Measurements from ENCODE around the gene CCDC127.
"Not testable (repeated sequence)": the region's sequence is repeated elsewhere in the genome, so short reads cannot be mapped to it uniquely, and the experiment has no call there.

CCDC127 gene

GRCh38 chr5:203246-203930 is 14.6 kb downstream of the CCDC127 start:
- DNase-seq (ENCODE audit: low read depth) = no peak

DNA sequence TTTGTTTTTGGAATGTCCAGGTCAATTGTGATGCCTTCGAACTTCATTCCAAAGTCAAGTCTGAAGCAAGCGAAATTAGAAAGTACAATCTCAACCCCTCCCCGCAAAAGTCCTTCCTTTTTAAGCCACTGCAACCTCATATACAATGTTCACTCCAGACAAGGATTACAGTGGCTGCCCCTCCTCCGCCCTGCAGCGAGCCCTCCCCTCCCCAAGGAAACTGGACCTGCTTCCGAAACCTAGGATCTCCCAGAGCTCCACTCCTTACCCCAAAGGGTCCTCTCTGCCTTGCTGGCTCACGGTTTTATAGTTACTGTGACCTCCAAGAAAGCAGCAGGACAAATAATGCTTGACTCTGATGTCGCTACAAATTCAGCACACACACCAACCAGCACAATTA is 16.3 kb downstream of the CCDC127 start:
- no peak for DNase-seq (ENCODE audit: low read depth)

DNA sequence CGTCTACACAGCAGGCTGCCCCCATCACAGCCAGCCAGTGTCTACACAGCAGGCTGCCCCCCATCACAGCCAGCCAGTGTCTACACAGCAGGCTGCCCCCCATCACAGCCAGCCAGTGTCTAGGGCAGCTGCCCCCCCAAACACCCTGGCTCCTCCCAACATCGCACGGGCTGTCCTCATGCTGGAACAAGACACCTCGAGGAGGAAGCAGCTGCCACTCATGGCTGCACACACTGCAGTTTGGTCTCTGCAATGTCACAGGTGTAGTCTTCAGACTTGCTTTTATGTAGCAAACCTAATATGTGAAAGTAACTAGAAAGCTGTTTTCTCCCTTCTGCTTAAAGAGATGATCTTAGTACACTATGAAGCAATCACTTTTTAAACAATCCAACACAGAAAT is 17.0 kb downstream of the CCDC127 start:
- DNase-seq (ENCODE audit: low read depth) = no peak

DNA sequence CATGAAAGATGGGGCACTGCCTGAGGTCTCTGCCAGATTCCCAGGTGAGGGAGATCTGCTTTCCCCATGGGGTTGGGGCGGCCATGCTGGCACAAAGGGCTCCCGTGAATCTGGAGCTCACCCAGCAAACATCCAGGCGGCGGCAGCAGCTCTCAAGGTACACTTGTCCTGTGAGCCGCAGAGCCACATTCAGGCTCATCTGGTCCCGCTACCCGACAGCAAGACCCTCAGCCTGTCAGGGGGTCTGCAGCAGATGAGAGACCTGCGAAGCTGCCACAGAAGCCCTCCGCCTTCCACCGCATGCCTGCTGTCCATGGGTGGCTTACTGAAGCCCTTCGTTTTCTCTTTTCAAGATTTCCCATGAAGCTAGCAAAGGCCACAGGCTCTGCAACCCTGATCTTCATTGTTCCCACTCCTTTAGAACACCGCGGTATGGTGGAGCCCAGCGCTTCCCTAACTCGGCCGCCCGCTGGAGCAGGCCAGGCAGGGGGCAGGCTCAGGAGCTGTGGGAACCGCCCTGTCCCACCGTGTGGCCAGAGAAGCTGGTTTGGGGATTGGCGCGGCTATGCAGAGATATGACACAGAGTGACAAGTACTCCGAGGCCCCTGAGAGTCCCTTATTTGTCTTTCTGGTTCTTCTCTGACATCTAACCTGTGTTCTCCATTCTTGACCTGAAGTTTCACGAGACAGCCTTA is 17.9 kb downstream of the CCDC127 start:
- DNase-seq (ENCODE audit: low read depth) = no peak

- no peak for DNase-seq (ENCODE audit: low read depth)
These were observed 18.6 kb downstream of the CCDC127 start for GRCh38 chr5:199197-199949.

DNA sequence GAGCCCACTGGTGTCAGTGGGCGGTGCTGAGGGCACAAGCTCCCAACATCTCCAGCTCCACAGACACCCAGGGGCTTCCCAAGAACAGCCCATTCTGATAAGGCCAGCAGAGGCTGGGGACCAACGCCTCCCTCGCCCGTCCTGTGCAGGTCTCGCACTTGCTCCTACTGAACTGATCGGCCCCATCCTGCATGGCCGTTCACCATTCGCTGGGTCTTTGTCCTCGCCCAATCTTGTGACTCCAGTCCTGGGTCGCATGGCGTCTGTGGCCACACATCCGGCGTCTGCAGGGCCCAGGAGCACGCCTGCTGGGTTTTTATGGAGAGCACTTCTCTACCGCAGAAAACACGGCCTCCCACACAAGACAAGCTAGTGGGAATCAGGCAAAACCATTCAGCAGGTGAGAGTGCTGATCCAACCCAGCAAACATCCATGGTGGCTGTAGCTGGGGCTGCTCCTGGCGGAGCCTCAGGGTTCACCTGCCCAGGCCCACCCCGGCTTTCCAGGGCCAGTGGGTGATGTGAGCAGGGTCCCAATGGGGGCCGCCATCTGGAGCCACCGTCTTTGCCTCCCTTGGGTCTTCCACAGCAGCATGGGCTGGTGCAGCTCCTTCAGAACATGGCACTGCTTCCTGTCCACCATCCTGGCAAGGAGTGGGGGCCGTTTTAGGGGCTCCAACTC is 19.3 kb downstream of the CCDC127 start:
- no peak for DNase-seq (ENCODE audit: low read depth)

- DNase-seq (ENCODE audit: low read depth) = no peak
These were observed 20.0 kb downstream of the CCDC127 start for GRCh38 chr5:197892-198489.

GRCh38 chr5:197031-197430 is 20.9 kb downstream of the CCDC127 start:
- DNase-seq (ENCODE audit: low read depth) = not testable (repeated sequence)

GRCh38 chr5:196350-196749 is 21.6 kb downstream of the CCDC127 start:
- no peak for DNase-seq (ENCODE audit: low read depth)

- DNase-seq (ENCODE audit: low read depth) = no peak
These were observed 22.4 kb downstream of the CCDC127 start for GRCh38 chr5:195401-196160.

GRCh38 chr5:194603-195209 is 23.2 kb downstream of the CCDC127 start:
- no peak for DNase-seq (ENCODE audit: low read depth)

DNA sequence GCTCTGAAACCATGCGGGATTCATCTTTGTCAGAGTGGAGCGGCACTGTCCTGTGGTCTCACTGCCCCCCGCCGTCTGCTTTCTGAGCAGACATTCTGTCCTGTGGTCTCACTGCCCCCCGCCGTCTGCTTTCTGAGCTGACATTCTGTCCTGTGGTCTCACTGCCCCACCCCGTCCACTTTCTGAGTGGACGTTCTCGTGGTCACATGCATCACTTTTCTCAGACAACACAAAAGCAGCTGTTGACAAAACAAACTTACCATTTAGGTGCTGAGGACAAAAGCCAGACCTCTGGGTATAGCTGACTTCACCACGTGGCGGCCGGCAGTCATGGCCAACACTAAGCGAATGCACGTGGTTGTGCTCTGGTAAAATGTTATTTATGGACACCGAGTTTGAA is 23.9 kb downstream of the CCDC127 start:
- DNase-seq (ENCODE audit: low read depth) = no peak

- no peak for DNase-seq (ENCODE audit: low read depth)
These were observed 24.8 kb downstream of the CCDC127 start for GRCh38 chr5:192970-193831.

- DNase-seq (ENCODE audit: low read depth) = no peak
These were observed 25.3 kb downstream of the CCDC127 start for GRCh38 chr5:192691-192969.

DNA sequence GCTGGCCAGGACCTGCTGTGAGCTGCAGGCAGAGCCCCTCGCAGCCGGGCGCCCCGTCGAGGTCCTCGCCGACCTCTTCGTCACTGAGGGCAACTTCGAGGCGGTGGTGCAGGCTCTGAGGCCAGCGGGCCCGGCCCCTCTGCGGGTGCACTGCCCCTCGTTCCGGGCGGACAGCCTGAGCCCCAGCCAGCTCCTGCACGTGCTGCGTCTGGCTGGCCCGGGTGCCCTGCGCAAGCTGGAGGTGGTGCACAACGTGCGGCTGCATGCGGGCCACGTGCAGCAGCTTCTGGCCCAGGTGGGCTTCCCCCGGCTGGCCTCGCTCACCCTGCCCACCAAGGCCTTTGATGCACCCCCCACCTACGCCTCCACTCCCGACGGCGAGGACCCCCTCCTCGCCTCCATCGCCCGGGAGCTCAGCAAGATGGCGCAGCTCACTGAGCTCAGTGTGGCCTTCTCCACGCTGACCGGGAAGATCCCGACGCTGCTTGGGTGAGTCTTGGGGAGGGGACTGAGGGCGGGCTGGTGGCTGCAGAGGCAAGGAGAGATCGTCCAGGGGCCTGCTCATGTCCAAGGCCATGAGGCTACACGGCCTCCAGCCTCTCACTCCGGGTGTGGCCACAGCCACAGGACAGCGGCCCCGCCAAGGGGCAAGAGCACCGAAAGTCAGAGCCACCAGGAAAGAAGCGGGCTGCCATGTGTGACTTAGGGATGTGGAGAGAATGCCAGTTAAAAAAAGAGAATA is 25.8 kb downstream of the CCDC127 start:
- no peak for DNase-seq (ENCODE audit: low read depth)

GRCh38 chr5:191036-191948 is 26.7 kb downstream of the CCDC127 start, which contains the start of gene LRRC14B:
LRRC14B (plus strand) TSS chr5:191495; CDS start chr5:191539, 44 bp downstream.
- DNase-seq (ENCODE audit: low read depth) = no peak

DNA sequence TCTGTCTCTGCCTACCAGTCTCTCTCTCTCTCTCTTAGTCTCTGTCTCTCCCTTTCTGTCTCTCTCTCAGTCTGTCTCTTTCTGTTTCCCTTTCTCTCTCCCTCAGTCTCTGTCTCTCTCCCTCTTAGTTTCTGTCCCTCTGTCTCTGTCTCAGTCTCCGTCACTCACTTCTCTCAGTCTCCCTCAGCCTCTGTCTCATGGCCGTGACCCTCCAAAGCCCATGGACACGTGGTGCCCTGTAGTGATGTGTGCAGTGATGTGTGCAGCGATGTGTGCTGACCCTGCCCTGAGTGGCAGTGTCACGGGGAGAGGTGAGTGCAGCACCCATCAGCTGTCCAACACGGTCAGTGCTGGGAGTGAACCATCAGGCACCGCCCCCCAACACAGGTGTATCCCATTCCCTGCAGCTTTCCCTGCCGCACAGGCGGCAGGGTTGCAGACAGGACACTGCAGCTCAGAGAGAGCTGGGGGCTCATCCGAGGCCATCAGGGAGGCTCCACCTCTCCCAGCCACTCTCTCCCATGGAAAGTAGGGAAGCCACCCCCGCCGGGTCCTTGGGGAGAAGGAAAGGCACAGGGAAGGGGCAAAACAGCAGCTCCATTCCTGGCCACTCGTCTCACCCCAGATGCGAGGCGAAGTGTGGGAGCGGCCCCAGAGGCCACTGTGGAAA is 27.5 kb downstream of the CCDC127 start:
- no peak for DNase-seq (ENCODE audit: low read depth)

DNA sequence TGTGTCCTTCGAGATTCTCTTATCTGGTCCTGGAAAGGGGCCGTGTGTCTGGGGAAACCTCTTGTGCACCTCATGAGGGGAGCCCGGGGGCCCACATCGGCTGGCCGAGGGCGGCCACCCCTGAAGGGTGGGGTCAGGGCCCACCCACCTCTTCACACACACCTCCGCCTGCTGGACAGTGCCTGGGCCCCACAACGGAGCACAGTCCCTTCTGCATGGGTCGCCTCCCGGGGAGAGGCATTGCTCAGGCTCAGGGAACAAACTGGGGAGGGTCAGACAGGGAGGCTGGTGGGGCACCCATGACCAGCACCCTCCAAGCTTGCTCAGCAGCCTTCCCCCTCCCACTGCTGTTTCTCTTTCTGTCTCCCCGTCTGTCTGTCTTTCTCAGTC is 28.0 kb downstream of the CCDC127 start:
- no peak for DNase-seq (ENCODE audit: low read depth)

All from activated T-cell treated with anti-CD3 and anti-CD28 coated beads for 24 hours (primary cell).